Type B pancreatic cell (in vitro differentiated cells): ENCODE results near the gene CLTC. TPM values are rescaled to one million over a fixed set of nuclear protein-coding genes. Genes with fewer than 3 reads are reported as not detected.
A peak's percentile ranks its signal among the peaks of the same experiment; 100 is the strongest.

Experiments
- DNase-seq: peaks from one replicate; pipeline ENCODE4 v3.0.0; 2021; ENCODE audit warnings: mixed read lengths; ENCODE audit not compliant: unreplicated experiment; ENCODE audit errors: extremely low spot score
- H3K27ac Mint-ChIP-seq: 2 replicates; pipeline ENCODE4 v1.8.0; 2021; ENCODE audit warnings: mild to moderate bottlenecking, mixed read lengths
- H3K27me3 Mint-ChIP-seq: 2 replicates; pipeline ENCODE4 v1.8.0; 2021; ENCODE audit warnings: mixed read lengths
- H3K36me3 Mint-ChIP-seq: 2 replicates; pipeline ENCODE4 v1.8.0; 2021; ENCODE audit warnings: mixed read lengths
- H3K4me1 Mint-ChIP-seq: one replicate; pipeline ENCODE4 v1.8.0; 2021; ENCODE audit warnings: mixed read lengths; ENCODE audit not compliant: unreplicated experiment
- H3K4me3 Mint-ChIP-seq: 2 replicates; pipeline ENCODE4 v1.8.0; 2021; ENCODE audit warnings: mild to moderate bottlenecking, mixed read lengths
- H3K9me3 Mint-ChIP-seq: 2 replicates; pipeline ENCODE4 v1.8.0; 2021; ENCODE audit warnings: mixed read lengths
- total RNA-seq: library from RNA; stranded (reverse); gene quantifications from 2 replicates; pipeline ENCODE4 v1.2.1, GENCODE V29; 2021; ENCODE audit warnings: low replicate concordance
- TF ChIP-seq, protein P1 (sequence below): fragments of 200-600 bp; sonication (generic); conservative IDR thresholded peaks from 2 replicates; pipeline ENCODE4 v1.5.0; 2021; ENCODE audit warnings: antibody characterized with exemption, mild to moderate bottlenecking

CLTC gene
- total RNA-seq, 1 donor from 2014 or later: 209 TPM

DNA sequence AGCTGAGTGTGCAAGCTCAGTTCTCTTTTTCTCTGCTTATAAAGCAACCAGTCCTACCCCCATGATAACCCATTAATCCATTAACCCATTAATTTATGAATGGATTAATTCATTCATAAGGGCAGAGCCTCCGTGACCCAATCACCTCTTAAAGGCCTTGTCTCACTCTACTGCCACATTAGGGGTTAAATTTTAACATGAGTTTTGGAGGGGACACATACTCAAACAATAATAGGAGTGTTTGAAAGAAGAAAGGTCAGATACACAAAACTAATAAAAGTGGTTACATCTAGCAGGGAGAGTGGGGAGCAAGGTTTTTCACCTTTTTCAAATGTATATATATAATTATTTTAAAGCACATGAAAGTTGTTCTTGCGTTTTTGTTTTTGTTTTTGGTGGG lies 94.6 kb downstream of the CLTC start:
- Mint-ChIP-seq H3K36me3 (peaks cover 5% of the 10 kb centered on the region), H3K27ac (no peak overlapping the region), H3K4me1 (peaks cover 5% of the 10 kb centered on the region), H3K27me3 (no peaks in the 10 kb centered on the region), H3K9me3 (no peaks in the 10 kb centered on the region), H3K4me3 (no peak overlapping the region)
- no peak for DNase-seq
- TF ChIP-seq, protein P1, sequence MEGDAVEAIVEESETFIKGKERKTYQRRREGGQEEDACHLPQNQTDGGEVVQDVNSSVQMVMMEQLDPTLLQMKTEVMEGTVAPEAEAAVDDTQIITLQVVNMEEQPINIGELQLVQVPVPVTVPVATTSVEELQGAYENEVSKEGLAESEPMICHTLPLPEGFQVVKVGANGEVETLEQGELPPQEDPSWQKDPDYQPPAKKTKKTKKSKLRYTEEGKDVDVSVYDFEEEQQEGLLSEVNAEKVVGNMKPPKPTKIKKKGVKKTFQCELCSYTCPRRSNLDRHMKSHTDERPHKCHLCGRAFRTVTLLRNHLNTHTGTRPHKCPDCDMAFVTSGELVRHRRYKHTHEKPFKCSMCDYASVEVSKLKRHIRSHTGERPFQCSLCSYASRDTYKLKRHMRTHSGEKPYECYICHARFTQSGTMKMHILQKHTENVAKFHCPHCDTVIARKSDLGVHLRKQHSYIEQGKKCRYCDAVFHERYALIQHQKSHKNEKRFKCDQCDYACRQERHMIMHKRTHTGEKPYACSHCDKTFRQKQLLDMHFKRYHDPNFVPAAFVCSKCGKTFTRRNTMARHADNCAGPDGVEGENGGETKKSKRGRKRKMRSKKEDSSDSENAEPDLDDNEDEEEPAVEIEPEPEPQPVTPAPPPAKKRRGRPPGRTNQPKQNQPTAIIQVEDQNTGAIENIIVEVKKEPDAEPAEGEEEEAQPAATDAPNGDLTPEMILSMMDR: no peak

DNA sequence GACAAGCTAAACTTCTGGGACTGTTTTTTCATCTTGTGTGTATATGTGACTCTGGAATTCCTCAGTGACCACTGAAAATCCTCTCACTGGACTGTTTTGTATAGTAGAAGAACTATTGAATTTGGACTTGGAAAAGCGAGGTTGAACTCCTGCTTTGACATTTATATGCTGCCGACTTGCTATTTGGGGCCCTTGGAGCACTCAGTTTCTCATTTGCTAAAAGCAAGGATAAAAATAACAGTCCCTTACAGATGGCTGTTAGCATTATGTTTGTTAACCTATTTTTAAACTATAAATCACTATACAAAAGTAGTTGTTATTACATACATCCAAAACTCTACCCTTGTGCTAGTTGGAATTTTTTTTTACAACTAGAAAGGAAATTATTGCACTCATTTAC lies 96.7 kb downstream of the CLTC start:
- H3K4me1 Mint-ChIP-seq: no peaks in the 10 kb centered on the region
- TF ChIP-seq, protein P1: no peak
- H3K27me3 Mint-ChIP-seq: no peaks in the 10 kb centered on the region
- peaks cover 5% of the 10 kb centered on the region for H3K36me3 Mint-ChIP-seq
- no peak overlapping the region for H3K27ac Mint-ChIP-seq
- no peaks in the 10 kb centered on the region for H3K9me3 Mint-ChIP-seq
- no peak overlapping the region for H3K4me3 Mint-ChIP-seq
- no peak for DNase-seq

DNA sequence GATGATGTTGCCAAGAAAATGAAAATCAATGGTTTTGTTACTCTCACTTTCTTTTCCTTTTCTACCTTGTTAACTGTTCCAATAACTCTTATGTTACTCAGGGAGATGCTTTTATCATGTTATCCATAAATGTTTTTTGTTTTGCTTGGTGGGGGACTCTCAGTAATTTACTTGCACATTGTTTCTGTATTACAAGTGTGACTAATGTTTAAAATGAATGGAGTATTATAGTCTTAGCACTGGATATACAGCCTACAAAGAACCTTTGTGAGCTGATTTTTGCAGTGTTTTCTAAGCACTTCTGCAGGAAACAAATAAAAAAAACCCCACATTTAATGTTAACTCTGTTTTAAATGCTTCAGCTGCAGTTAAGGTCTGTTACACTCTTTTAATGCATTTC lies 99.8 kb downstream of the CLTC start:
- H3K4me3 Mint-ChIP-seq: no peak overlapping the region
- peaks cover 7% of the 10 kb centered on the region for H3K4me1 Mint-ChIP-seq
- no peak overlapping the region for H3K27ac Mint-ChIP-seq

DNA sequence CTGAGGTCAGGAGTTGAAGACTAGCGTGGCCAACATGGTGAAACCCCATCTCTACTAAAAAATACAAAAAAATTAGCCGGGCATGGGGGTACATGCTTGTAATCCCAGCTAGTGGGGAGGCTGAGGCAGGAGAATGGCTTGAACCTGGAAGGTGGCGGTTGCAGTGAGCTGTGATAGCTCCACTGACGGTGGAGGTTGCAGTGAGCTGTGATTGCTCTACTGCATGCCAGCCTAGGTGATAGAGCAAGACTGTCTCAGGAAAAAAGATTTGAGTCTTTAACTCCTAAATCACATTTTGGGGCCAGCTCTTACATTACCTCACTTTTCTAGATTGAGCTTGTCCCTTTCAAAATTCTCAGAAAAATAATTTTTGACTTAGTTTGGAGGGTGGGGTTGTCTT lies 102.9 kb downstream of the CLTC start:
- Mint-ChIP-seq H3K9me3 (no peaks in the 10 kb centered on the region), H3K27ac (no peak overlapping the region), H3K27me3 (no peaks in the 10 kb centered on the region), H3K36me3 (no peaks in the 10 kb centered on the region), H3K4me1 (peaks cover 7% of the 10 kb centered on the region), H3K4me3 (no peak overlapping the region)
- TF ChIP-seq, protein P1: no peak
- no peak for DNase-seq

More for the DNA sequence above, 99.8 kb downstream of the CLTC start:
- H3K36me3 Mint-ChIP-seq: no peaks in the 10 kb centered on the region
- TF ChIP-seq, protein P1: no peak
- H3K27me3 Mint-ChIP-seq: no peaks in the 10 kb centered on the region
- no peak for DNase-seq
- H3K9me3 Mint-ChIP-seq: no peaks in the 10 kb centered on the region

DNA sequence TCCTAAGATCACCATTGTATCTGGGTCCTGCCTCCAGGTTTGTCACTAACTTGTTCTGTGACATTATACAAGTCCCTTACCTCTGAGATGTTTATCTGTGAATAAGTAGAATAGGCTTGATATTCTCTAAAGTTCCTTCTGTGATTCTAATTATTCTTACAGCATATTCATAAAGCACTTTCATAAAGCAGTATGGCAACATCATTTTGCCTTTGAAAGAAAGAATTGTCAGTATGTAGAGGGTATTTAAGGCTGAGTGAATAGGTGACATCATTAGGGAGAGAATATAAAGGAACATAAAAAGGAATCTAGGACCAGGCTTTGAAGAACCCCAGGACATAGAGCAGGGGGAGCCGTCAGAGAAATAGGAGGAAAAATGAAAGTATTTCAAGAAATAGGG lies 103.3 kb downstream of the CLTC start:
- H3K4me1 Mint-ChIP-seq: peaks cover 7% of the 10 kb centered on the region
- DNase-seq: no peak
- H3K27me3 Mint-ChIP-seq: no peaks in the 10 kb centered on the region
- no peak overlapping the region for H3K4me3 Mint-ChIP-seq
- H3K9me3 Mint-ChIP-seq: no peaks in the 10 kb centered on the region
- no peaks in the 10 kb centered on the region for H3K36me3 Mint-ChIP-seq
- TF ChIP-seq, protein P1: no peak
- peak overlapping the region; percentile 21 for H3K27ac Mint-ChIP-seq

DNA sequence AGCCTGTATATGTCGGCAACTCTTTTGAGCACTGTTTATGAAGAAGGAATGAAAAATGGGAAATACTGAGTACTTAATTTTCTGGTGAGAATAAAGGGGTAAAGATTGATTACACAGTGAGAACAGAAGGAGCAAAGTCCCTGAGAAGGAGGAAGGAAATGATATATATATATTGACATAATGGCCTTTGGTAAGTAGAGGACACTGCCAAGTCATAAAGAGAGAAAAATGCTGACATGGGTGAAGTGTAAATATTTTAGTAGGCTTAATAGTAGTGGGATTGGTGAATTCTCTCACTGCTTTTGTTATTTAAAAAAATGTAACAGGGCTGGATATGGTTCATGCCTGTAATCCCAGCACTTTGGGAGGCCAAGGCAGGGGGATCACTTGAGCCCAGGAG lies 103.9 kb downstream of the CLTC start:
- TF ChIP-seq, protein P1: no peak
- Mint-ChIP-seq H3K4me1 (peaks cover 7% of the 10 kb centered on the region), H3K27ac (peak overlapping the region; percentile 21), H3K36me3 (no peaks in the 10 kb centered on the region), H3K9me3 (no peaks in the 10 kb centered on the region), H3K27me3 (no peaks in the 10 kb centered on the region), H3K4me3 (no peak overlapping the region)
- no peak for DNase-seq
